ENCODE data around the gene FOXP1. TPM values are rescaled to one million over a fixed set of nuclear protein-coding genes. Genes with fewer than 3 reads are reported as not detected.
A peak's percentile ranks its signal among the peaks of the same experiment; 100 is the strongest.

The FOXP1 gene
- polyA plus RNA-seq, 1 donor from 2014 or later, result 5.6 TPM

DNA sequence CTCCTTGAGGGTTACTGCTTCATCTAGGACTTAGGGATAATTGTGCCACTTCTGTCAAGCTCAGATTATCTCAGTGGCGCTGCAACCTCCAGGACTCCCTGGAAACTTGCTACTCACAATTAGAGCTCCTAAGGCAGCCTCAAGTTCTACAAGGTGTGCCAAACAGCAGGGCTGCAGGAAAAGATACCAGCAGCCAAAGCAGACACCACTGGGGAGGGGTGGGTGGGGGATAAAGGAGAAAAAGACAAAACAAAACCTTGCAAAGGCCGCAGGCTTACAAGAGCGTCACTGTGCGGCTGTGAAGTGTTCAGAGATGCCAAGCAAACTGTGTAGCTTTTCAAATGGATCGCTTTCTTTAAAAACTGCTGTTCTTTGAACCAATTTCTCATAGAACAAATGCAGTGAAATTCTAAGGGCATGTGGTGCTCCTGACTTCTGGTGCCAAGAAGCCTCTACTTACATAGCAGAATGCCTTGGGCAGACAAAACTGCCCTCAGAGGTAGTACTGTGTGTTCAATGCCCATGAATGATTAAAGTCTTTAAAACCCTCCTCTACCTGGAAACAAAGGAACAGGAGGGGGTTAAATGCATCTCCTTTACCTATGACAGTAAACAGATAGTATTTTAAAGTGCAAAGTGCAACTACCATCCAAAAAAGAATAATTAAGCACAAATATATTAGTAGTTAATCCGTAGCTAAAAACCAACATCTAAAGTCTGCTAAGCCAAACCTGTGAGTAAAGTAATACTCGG, 353.4 kb downstream of the FOXP1 start:
- Histone ChIP-seq H3K36me3 (ENCODE audit: insufficient read depth, low read length) (no peaks in the 10 kb centered on the region), H3K9me3 (ENCODE audit: low read length) (no peaks in the 10 kb centered on the region), H3K27me3 (ENCODE audit: insufficient read depth, low read depth, low read length) (no peaks in the 10 kb centered on the region), H4K20me1 (ENCODE audit: insufficient read depth) (no peaks in the 10 kb centered on the region), H2AFZ (ENCODE audit: low read depth, low read length) (no peak overlapping the region), H3K9ac (ENCODE audit: low read length) (peak overlapping the region; percentile 17), H3K79me2 (replicated peaks; ENCODE audit: insufficient read depth, low read length) (no peaks in the 10 kb centered on the region), H3K4me2 (ENCODE audit: low read length) (peak overlapping the region; percentile 28), H3F3A (ENCODE audit: insufficient read depth, low read length, poor library complexity, severe bottlenecking) (peaks cover 4% of the 10 kb centered on the region), H3K4me3 (ENCODE audit: low read length) (peak overlapping the region; percentile 30), H3K27ac (ENCODE audit: low read length) (peak overlapping the region; percentile 71), H3K9me2 (ENCODE audit: insufficient read depth, low read length) (no peaks in the 10 kb centered on the region)
- TF ChIP-seq, protein P1, sequence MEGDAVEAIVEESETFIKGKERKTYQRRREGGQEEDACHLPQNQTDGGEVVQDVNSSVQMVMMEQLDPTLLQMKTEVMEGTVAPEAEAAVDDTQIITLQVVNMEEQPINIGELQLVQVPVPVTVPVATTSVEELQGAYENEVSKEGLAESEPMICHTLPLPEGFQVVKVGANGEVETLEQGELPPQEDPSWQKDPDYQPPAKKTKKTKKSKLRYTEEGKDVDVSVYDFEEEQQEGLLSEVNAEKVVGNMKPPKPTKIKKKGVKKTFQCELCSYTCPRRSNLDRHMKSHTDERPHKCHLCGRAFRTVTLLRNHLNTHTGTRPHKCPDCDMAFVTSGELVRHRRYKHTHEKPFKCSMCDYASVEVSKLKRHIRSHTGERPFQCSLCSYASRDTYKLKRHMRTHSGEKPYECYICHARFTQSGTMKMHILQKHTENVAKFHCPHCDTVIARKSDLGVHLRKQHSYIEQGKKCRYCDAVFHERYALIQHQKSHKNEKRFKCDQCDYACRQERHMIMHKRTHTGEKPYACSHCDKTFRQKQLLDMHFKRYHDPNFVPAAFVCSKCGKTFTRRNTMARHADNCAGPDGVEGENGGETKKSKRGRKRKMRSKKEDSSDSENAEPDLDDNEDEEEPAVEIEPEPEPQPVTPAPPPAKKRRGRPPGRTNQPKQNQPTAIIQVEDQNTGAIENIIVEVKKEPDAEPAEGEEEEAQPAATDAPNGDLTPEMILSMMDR (IDR thresholded peaks at IDR 0.05; ENCODE audit: poor library complexity, severe bottlenecking), result no peak
- no peak for TF ChIP-seq POLR2AphosphoS5 (IDR thresholded peaks at IDR 0.05)
- TF ChIP-seq MXI1 (conservative IDR thresholded peaks at IDR 0.05; ENCODE audit: poor library complexity, severe bottlenecking), result no peak
- TF ChIP-seq, protein P2, sequence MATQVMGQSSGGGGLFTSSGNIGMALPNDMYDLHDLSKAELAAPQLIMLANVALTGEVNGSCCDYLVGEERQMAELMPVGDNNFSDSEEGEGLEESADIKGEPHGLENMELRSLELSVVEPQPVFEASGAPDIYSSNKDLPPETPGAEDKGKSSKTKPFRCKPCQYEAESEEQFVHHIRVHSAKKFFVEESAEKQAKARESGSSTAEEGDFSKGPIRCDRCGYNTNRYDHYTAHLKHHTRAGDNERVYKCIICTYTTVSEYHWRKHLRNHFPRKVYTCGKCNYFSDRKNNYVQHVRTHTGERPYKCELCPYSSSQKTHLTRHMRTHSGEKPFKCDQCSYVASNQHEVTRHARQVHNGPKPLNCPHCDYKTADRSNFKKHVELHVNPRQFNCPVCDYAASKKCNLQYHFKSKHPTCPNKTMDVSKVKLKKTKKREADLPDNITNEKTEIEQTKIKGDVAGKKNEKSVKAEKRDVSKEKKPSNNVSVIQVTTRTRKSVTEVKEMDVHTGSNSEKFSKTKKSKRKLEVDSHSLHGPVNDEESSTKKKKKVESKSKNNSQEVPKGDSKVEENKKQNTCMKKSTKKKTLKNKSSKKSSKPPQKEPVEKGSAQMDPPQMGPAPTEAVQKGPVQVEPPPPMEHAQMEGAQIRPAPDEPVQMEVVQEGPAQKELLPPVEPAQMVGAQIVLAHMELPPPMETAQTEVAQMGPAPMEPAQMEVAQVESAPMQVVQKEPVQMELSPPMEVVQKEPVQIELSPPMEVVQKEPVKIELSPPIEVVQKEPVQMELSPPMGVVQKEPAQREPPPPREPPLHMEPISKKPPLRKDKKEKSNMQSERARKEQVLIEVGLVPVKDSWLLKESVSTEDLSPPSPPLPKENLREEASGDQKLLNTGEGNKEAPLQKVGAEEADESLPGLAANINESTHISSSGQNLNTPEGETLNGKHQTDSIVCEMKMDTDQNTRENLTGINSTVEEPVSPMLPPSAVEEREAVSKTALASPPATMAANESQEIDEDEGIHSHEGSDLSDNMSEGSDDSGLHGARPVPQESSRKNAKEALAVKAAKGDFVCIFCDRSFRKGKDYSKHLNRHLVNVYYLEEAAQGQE (IDR thresholded peaks at IDR 0.05; ENCODE audit: borderline replicate concordance), result no peak
- TF ChIP-seq TAF1 (IDR thresholded peaks at IDR 0.05; ENCODE audit: low read depth), result no peak
- TF ChIP-seq RAD21 (conservative IDR thresholded peaks at IDR 0.05), result no peak
- TF ChIP-seq EZH2 (IDR thresholded peaks at IDR 0.05; ENCODE audit: borderline replicate concordance, insufficient read depth, low read length, poor library complexity, severe bottlenecking), result no peak
- no peak for TF ChIP-seq EP300 (conservative IDR thresholded peaks at IDR 0.05; ENCODE audit: poor library complexity, severe bottlenecking)
- TF ChIP-seq SMC3 (conservative IDR thresholded peaks at IDR 0.05; ENCODE audit: poor library complexity), result no peak

DNA sequence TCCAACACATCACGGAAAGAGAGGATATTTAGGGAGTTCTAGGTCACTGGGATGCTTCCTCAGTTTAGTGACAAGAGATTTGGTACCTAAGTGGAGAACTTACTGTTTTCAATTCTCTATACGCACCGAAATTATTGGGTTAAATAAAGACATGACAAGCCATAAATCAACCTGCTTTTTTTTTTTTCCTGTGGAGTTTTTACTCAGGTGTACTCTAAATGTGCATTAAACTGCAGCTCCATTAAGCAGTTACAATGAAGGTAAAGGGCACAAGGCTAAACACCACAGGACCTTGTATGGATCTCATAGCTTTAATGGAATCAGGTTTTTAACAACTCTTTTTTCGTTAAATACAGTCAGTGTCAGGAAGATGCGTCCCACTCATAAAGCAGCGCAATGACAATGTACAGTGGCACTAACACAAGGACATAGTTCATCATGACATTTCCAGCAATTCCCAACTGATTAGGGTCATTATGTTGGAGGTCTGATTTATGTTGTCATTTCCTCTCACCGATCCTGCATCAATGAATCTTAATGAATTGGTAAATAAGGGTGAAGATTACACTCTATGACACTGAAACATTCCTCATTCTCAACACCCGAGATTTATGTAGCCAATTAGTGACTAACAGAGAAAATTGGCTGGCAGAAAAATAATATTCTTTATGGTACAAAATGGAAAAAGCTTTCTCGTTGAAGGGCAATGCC, 355.2 kb downstream of the FOXP1 start:
- Histone ChIP-seq H3K9me2 (ENCODE audit: insufficient read depth, low read length) (no peaks in the 10 kb centered on the region), H3K9ac (ENCODE audit: low read length) (peak overlapping the region; percentile 0), H3K27ac (ENCODE audit: low read length) (peak overlapping the region; percentile 71), H4K20me1 (ENCODE audit: insufficient read depth) (no peaks in the 10 kb centered on the region), H3F3A (ENCODE audit: insufficient read depth, low read length, poor library complexity, severe bottlenecking) (peaks cover 4% of the 10 kb centered on the region), H3K79me2 (replicated peaks; ENCODE audit: insufficient read depth, low read length) (no peaks in the 10 kb centered on the region), H2AFZ (ENCODE audit: low read depth, low read length) (no peak overlapping the region), H3K4me2 (ENCODE audit: low read length) (peak overlapping the region; percentile 28), H3K4me3 (ENCODE audit: low read length) (peak overlapping the region; percentile 30), H3K36me3 (ENCODE audit: insufficient read depth, low read length) (no peaks in the 10 kb centered on the region), H3K9me3 (ENCODE audit: low read length) (no peaks in the 10 kb centered on the region), H3K27me3 (ENCODE audit: insufficient read depth, low read depth, low read length) (no peaks in the 10 kb centered on the region)
- TF ChIP-seq TAF1 (IDR thresholded peaks at IDR 0.05; ENCODE audit: low read depth) (no peak), POLR2AphosphoS5 (IDR thresholded peaks at IDR 0.05) (peak; percentile 26), EP300 (conservative IDR thresholded peaks at IDR 0.05; ENCODE audit: poor library complexity, severe bottlenecking) (peak; percentile 31)
- TF ChIP-seq, protein P2 (IDR thresholded peaks at IDR 0.05; ENCODE audit: borderline replicate concordance), result peak; percentile 28
